Measurements from ENCODE around the gene GZMM. TPM values are rescaled to one million over a fixed set of nuclear protein-coding genes. Genes with fewer than 3 reads are reported as not detected.

The GZMM gene
- total RNA-seq, 2 experiments from 2014 or later = 46.9 to 76.3 TPM

DNA sequence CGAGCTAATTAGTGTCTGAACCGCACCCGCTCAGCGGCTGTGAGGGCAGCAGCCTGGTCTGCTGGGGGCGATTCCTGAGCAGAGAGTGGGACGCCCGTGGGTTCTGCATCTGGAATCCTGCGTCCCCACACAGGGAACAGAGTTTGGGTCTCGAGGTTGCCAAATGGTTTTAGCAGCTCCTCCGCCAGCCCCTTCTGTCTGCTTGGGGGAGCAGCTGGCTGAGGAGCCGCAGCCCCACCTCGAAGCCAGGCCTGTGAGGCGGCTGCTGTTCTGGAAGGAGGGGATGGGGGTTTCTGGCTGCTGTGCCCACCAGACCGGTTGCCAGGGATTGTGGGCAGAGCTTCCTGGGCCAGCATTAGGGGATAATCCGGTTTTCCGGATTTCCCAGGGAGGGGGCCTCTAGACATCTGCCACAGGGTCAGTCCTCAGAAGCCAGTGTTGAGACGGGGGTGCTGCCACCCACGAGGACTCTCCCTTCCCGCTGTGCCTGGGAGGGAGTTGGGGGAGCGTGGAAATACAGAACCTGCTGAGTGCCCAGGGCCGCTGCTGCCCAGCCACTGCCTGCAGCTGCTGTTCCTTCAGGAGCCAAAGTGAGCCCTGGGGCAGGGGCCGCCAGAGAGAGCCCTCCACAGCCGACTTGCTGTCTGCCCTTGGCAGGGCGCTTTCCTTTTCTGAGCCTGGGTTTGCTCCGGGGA, 10.3 kb upstream of the GZMM start:
- DNase-seq (no peak), ATAC-seq (no peak)
- H3K27ac Mint-ChIP-seq = peak overlapping the region; percentile 19
- H3K9me3 Mint-ChIP-seq (ENCODE audit: low read depth) = no peaks in the 10 kb centered on the region
- CTCF ChIA-PET = interaction anchor here (1.1 to 8.5 kb wide), 8 partner anchors 10 to 238 kb away, joined by 3 to 94 read pairs (median 10); partner anchors contain the start of genes BSG, GZMM and TPGS1
- H3K4me1 Mint-ChIP-seq = peaks cover 18% of the 10 kb centered on the region
- H3K36me3 Mint-ChIP-seq = peaks cover 4% of the 10 kb centered on the region
- no peaks in the 10 kb centered on the region for H3K27me3 Mint-ChIP-seq
- peak overlapping the region; percentile 81 for H3K4me3 Mint-ChIP-seq

DNA sequence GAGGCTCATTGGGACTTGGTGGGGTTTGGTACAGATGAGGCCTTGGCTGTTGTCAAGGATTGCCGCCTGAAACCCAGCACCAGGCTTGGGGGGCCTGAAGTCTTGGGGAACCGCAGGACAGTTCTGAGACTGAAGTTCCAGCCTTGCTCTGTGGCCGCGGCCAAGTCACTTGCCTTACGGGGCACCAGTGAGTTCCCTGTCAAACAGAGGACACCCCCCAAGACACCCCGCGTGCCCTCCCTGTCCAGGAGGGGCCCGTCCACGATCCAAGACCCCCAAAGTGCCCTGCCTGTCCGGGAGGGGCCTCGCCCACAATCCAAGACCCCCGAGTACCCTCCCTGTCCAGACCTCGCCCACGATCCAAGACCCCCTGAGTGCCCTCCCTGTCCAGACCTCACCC, 9.8 kb upstream of the GZMM start:
- DNase-seq (no peak), ATAC-seq (no peak)
- peak overlapping the region; percentile 19 for H3K27ac Mint-ChIP-seq
- H3K27me3 Mint-ChIP-seq = no peaks in the 10 kb centered on the region
- CTCF ChIA-PET = interaction anchor here (8.5 kb wide), 1 partner anchor 22 kb away, joined by 94 read pairs; no protein-coding TSS in a partner anchor
- H3K9me3 Mint-ChIP-seq (ENCODE audit: low read depth) = no peaks in the 10 kb centered on the region
- H3K36me3 Mint-ChIP-seq = peaks cover 4% of the 10 kb centered on the region
- no peak overlapping the region for H3K4me3 Mint-ChIP-seq
- H3K4me1 Mint-ChIP-seq = peaks cover 18% of the 10 kb centered on the region

DNA sequence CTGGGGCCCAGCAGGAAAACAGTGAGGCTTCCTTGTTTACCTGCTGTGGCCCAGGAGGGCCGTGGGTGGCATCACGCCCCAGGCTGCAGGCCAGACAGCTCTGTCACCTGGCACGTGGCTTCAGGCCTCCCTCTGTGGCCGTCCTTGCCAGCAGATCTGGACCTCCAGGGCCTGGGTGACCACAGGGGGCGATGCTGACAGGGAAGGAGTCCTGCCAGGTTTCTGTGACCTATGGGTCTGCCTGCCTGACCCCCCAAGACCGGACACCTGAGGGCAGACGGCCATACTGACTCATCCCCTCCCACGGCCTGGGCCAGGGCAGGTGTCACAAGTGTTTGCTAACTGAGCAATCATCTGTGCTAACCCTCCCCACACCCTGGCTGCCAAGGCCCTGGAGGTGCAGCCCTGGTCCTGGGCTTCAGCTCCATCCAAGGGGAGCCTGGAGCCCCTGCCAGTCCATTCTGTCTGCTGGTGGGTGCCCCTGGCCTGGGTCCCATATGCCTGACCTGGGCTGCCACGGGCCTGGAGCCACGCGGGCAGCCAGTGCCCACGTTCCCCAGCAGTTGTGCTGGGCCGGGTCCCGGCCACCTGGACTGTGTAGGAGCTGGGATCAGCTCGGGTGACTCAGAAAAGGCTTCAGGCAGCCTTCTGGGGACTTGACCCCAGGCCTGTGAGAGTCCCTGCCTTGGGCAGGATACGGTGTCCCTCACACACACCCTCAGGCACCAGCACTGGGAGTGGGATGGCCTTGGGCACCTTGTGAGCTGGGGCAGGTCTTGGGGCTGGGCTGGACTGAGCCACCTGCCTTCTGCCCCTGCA, 8.6 kb upstream of the GZMM start:
- no peaks in the 10 kb centered on the region for H3K27me3 Mint-ChIP-seq
- no peak for ATAC-seq
- no peak for DNase-seq
- no peak overlapping the region for H3K27ac Mint-ChIP-seq
- no peak overlapping the region for H3K4me3 Mint-ChIP-seq
- peaks cover 4% of the 10 kb centered on the region for H3K36me3 Mint-ChIP-seq
- CTCF ChIA-PET = interaction anchor here (0.8 kb wide), 1 partner anchor 28 kb away, joined by 3 read pairs; the partner anchor contains the start of gene TPGS1
- H3K9me3 Mint-ChIP-seq (ENCODE audit: low read depth) = no peaks in the 10 kb centered on the region
- H3K4me1 Mint-ChIP-seq = peaks cover 15% of the 10 kb centered on the region

DNA sequence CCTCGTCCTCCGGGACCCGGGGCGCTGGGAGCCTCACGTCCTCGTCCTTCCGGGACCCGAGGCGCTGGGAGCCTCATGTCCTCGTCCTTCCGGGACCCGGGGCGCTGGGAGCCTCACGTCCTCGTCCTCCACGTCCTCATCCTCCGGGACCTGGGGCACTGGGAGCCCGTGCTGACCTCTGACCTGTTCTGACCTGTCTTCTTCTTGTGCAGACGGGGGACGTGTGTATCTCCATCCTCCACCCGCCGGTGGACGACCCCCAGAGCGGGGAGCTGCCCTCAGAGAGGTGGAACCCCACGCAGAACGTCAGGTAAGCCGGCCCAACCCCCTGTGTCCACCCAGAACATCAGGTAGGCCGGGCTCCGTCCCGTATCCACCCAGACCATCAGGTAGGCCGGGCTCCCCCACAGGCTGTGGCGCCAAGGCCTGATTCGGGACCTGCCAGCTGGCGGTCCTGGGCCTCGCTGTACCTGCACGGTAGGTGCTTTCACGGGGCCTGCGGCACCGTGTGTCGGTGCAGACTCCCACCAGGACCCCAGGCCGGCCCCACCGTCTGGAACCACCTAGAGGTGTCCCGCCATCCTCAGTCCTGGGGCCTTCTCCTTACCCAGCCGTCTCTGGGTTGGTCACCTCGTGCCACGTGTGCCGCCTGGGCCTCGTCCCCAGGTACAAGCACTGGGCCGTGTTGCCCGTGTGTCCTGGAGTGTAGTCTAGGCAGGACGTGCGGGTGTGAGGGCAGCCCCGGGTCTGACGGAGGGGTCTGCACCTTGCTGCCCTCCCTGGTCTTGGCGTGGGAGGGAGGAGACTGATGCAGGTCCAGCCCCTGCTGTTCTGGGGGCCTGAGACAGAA, 7.6 kb upstream of the GZMM start:
- CTCF ChIA-PET = no interaction called here
- DNase-seq = no peak
- H3K9me3 Mint-ChIP-seq (ENCODE audit: low read depth) = no peaks in the 10 kb centered on the region
- no peak overlapping the region for H3K4me3 Mint-ChIP-seq
- no peak overlapping the region for H3K27ac Mint-ChIP-seq
- no peak for ATAC-seq
- H3K36me3 Mint-ChIP-seq = peaks cover 4% of the 10 kb centered on the region
- H3K27me3 Mint-ChIP-seq = no peaks in the 10 kb centered on the region
- H3K4me1 Mint-ChIP-seq = peaks cover 14% of the 10 kb centered on the region

DNA sequence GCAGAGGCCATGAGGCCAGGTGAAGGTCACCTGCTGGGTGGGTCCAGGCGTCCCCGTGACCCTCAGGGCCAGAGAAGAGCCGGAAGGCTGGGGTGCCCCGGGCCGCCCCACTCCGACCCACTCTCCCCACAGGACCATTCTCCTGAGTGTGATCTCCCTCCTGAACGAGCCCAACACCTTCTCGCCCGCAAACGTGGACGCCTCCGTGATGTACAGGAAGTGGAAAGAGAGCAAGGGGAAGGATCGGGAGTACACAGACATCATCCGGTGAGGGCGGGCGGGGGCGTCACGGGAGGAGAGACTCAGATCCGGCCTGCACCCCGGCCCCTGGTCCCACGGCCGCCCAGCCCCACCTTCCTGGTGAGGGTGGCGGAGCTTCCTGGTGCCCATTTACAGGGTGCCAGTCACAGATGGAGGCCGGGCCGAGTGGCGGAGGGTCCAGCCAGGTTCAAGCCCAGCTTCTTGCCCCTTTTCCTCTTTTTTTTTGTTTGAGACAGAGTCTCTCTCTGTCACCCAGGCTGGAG, 6.9 kb upstream of the GZMM start:
- Mint-ChIP-seq H3K27ac (no peak overlapping the region), H3K4me1 (peaks cover 14% of the 10 kb centered on the region), H3K27me3 (no peaks in the 10 kb centered on the region), H3K36me3 (peaks cover 4% of the 10 kb centered on the region), H3K9me3 (ENCODE audit: low read depth) (no peaks in the 10 kb centered on the region), H3K4me3 (no peak overlapping the region)
- ATAC-seq (no peak), DNase-seq (no peak)
- CTCF ChIA-PET = no interaction called here

DNA sequence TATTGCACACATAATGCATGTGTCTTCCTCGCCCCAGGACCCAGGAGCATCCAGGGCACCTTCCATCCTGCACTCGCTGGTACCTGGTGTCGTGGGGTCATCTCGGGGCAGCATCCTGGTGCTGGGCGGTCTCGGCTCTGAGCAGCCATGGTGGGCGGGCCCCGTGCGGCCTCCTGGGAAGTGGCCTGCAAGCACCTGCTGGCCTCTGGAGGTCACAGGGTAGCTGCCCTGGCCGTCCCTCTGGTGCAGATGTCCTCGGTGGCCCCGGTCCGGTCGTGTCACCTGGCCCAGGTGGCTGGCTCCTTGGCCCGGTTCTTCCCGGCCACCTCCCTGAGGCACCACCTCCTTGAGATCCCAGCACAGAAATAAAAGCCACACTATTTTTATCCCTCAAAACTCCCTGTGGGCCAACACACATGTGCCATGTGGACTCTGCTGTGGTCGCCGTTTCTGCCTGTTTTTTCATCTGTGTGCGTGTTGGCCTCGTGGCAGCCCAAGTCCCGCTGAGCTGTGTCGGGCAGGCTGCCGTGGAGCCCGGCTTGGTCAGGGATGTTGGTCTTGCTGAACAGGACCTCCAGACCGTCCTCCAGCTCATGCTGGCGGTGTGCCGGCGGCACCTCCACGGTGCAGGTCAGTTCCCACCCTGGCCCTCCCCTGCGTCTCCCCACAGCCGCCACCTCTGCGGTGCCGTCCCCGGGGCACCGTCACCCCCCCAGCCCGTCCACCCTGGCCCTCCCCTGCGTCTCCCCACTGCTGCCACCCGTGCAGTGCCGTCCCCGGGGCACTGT, 5.0 kb upstream of the GZMM start:
- ATAC-seq (no peak), DNase-seq (no peak)
- Mint-ChIP-seq H3K27ac (no peak overlapping the region), H3K9me3 (ENCODE audit: low read depth) (no peaks in the 10 kb centered on the region), H3K4me1 (peaks cover 13% of the 10 kb centered on the region), H3K36me3 (peaks cover 6% of the 10 kb centered on the region), H3K4me3 (no peak overlapping the region), H3K27me3 (no peaks in the 10 kb centered on the region)
- CTCF ChIA-PET = interaction anchor here (0.6 kb wide), 1 partner anchor 48 kb away, joined by 3 read pairs; no protein-coding TSS in a partner anchor

DNA sequence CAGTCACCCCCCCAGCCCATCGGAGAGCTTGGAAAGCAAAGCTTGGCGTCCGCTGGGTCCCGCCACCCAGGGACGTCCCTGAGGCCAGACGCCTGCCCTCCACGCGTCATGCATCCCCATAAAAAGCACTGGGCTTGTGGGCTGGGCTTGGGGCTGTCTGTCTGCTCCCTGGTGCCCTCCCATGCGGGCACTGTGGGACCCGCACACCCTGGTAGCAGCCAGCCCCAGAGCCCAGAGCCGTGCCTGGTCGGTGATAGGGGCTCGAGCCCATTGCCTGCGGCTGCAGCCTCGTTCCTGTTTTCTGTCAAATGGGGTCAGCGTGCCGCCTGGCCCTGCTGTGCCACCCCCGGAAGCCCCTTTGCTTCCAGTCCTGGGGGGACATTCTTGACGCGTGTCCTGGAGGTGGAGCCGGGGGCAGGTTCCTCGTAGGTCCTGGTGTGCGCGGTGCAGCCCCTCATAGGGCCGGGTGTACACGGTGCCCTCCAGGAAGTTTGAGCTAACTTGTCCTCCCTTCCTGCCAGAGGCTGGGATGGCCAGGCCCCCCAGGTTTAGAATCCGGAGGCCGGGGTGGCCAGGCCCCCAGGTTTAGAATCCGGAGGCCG, 4.3 kb upstream of the GZMM start:
- H3K9me3 Mint-ChIP-seq (ENCODE audit: low read depth) = no peaks in the 10 kb centered on the region
- peaks cover 15% of the 10 kb centered on the region for H3K4me1 Mint-ChIP-seq
- DNase-seq (no peak), ATAC-seq (no peak)
- H3K4me3 Mint-ChIP-seq = no peak overlapping the region
- CTCF ChIA-PET = no interaction called here
- H3K27me3 Mint-ChIP-seq = no peaks in the 10 kb centered on the region
- peaks cover 6% of the 10 kb centered on the region for H3K36me3 Mint-ChIP-seq
- H3K27ac Mint-ChIP-seq = no peak overlapping the region

DNA sequence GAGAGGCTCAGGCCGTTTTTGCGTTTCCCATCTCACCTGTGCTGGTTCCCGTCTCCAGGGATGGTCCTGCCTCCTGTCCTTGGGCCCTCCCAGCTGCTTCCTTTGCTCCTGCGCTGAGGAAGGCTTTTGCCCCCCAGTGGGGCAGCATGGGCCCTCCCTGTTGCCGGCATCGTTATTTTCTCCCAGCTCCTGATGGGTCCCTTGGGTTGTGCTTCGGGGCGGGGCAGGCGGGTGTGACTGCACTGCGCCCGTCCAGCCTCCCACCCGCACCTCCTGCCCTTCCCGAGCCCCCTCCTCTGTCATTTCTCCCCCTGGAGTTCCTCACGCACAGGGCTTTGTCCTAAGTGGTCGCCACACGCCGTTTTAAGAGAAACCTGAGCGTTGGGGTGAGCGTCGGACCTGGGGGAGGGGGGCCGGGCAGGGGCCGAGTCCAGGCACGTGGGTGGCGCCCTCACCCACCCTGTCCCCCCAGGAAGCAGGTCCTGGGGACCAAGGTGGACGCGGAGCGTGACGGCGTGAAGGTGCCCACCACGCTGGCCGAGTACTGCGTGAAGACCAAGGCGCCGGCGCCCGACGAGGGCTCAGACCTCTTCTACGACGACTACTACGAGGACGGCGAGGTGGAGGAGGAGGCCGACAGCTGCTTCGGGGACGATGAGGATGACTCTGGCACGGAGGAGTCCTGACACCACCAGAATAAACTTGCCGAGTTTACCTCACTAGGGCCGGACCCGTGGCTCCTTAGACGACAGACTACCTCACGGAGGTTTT, 2.8 kb upstream of the GZMM start:
- Mint-ChIP-seq H3K27me3 (no peaks in the 10 kb centered on the region), H3K27ac (no peak overlapping the region), H3K4me1 (peaks cover 20% of the 10 kb centered on the region), H3K9me3 (ENCODE audit: low read depth) (no peaks in the 10 kb centered on the region), H3K36me3 (peaks cover 6% of the 10 kb centered on the region), H3K4me3 (no peak overlapping the region)
- no peak for ATAC-seq
- no peak for DNase-seq
- CTCF ChIA-PET = interaction anchor here (0.5 to 2.7 kb wide), 2 partner anchors 19 to 30 kb away, joined by 3 to 8 read pairs; no protein-coding TSS in a partner anchor

DNA sequence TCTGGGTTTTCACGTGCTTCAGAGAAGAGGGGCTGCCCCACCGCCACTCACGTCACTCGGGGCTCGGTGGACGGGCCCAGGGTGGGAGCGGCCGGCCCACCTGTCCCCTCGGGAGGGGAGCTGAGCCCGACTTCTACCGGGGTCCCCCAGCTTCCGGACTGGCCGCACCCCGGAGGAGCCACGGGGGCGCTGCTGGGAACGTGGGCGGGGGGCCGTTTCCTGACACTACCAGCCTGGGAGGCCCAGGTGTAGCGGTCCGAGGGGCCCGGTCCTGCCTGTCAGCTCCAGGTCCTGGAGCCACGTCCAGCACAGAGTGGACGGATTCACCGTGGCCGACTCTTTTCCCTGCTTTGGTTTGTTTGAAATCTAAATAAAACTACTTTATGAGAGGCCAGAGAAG, 2.2 kb upstream of the GZMM start:
- H3K4me1 Mint-ChIP-seq = peaks cover 20% of the 10 kb centered on the region
- CTCF ChIA-PET = interaction anchor here (0.6 to 3.7 kb wide), 3 partner anchors 10 to 62 kb away, joined by 3 to 18 read pairs (median 8); partner anchors contain the start of gene CDC34
- DNase-seq = no peak
- H3K36me3 Mint-ChIP-seq = peaks cover 6% of the 10 kb centered on the region
- H3K27me3 Mint-ChIP-seq = no peaks in the 10 kb centered on the region
- H3K27ac Mint-ChIP-seq = no peak overlapping the region
- ATAC-seq = no peak
- H3K4me3 Mint-ChIP-seq = no peak overlapping the region
- H3K9me3 Mint-ChIP-seq (ENCODE audit: low read depth) = no peaks in the 10 kb centered on the region

DNA sequence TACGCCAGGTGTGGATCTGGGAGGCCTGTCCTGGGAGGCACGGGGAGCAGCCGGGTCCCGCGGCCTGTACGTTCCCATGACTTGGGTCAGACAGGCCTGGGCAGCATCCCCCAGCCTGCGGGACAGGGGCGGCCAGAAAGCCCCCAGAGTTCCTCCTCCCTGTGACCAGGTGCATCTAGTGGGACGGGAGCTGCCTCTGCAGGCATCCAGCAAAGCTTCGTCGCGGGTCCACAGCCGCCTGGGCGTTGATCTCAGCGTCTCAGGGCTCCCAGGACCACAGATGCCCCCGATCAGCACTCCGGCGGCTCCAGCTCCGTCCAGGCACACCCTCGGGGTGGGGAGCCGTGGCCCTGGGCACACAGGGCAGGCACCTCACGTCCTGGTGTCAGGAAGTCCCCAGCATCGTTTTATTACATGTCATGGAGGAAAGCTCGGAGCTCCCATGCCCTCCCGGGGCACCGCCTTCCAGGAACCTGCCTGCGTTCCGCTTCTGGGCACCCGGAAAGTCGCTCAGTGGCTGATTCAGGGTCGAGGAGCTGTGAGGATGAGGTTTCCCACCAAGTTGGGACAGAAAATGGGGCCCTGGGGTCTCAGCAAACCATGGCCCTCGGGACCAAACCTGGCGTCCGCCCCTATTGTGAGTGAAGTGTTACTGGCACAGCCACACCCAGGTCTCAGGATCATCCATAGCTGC, 1.5 kb upstream of the GZMM start:
- H3K9me3 Mint-ChIP-seq (ENCODE audit: low read depth) = no peaks in the 10 kb centered on the region
- DNase-seq = no peak
- CTCF ChIA-PET = interaction anchor here (0.6 to 3.7 kb wide), 4 partner anchors 10 to 63 kb away, joined by 3 to 18 read pairs (median 6); partner anchors contain the start of gene CDC34

DNA sequence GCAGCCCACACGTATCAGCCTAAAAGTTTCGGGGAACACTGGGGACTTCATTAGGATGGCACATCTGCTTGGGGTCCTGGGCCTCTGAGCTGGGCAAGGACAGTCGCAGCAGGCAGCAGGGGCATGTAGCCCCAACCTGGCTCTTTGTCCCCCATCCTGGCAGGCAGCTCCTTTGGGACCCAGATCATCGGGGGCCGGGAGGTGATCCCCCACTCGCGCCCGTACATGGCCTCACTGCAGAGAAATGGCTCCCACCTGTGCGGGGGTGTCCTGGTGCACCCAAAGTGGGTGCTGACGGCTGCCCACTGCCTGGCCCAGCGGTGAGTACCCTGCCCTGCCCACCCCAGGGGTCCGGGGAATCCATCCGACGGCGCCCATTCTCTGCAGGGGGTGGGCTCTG, 3.3 kb downstream of the GZMM start:
- Mint-ChIP-seq H3K4me1 (peaks cover 20% of the 10 kb centered on the region), H3K36me3 (peaks cover 2% of the 10 kb centered on the region), H3K4me3 (no peak overlapping the region), H3K27ac (no peak overlapping the region), H3K9me3 (ENCODE audit: low read depth) (no peaks in the 10 kb centered on the region), H3K27me3 (no peaks in the 10 kb centered on the region)
- DNase-seq = no peak
- CTCF ChIA-PET = no interaction called here
- ATAC-seq = no peak

More for the DNA sequence above, 1.5 kb upstream of the GZMM start:
- H3K36me3 Mint-ChIP-seq = peaks cover 4% of the 10 kb centered on the region
- no peak overlapping the region for H3K4me3 Mint-ChIP-seq
- no peaks in the 10 kb centered on the region for H3K27me3 Mint-ChIP-seq
- H3K4me1 Mint-ChIP-seq = peaks cover 20% of the 10 kb centered on the region
- ATAC-seq = no peak
- H3K27ac Mint-ChIP-seq = no peak overlapping the region

All from activated CD8-positive, alpha-beta memory T cell treated with anti-CD3 and anti-CD28 coated beads, Interleukin-2, amount 10 ng/mL, durations not matched to agents 7 days and 5 days (primary cell).